SK-N-SH treated with all-trans-retinoic acid at 6 μM for 48 hours (cell line): Measurements from ENCODE around the gene ZBTB7C.

Experiments used
- ATAC-seq: fragments of 200-7000 bp; cut with Tn5 transposase; 3 replicates; pipeline ENCODE4 v1.9.1; 2020; ENCODE audit warnings: mild to moderate bottlenecking, moderate library complexity
- ARNTL ChIP-seq: fragments of 450-650 bp; formaldehyde crosslinking; IDR thresholded peaks from 2 replicates; pipeline ENCODE4 v1.5.0; 2020; ENCODE audit warnings: low read depth, mild to moderate bottlenecking, moderate library complexity, borderline replicate concordance
- BACH2 ChIP-seq: fragments of 250-450 bp; sonication (Bioruptor Pico); IDR thresholded peaks from 2 replicates; pipeline ENCODE4 v1.9.0; 2021; ENCODE audit warnings: mild to moderate bottlenecking, borderline replicate concordance
- CSDC2 ChIP-seq: fragments of 250-450 bp; sonication (Bioruptor Pico); IDR thresholded peaks from 2 replicates; pipeline ENCODE4 v1.5.0; 2020; ENCODE audit warnings: mild to moderate bottlenecking, moderate library complexity
- ESRRG ChIP-seq: fragments of 250-450 bp; sonication (Bioruptor Pico); IDR thresholded peaks from 2 replicates; pipeline ENCODE4 v1.6.1; 2021; ENCODE audit warnings: mild to moderate bottlenecking
- GLIS3 ChIP-seq: fragments of 250-450 bp; sonication (Bioruptor Pico); IDR thresholded peaks from 2 replicates; pipeline ENCODE4 v1.5.0; 2020; ENCODE audit warnings: mild to moderate bottlenecking, moderate library complexity
- ISL1 ChIP-seq: fragments of 250-450 bp; sonication (Bioruptor Pico); IDR thresholded peaks from 2 replicates; pipeline ENCODE4 v2.1.2; 2022; ENCODE audit warnings: mild to moderate bottlenecking, moderate library complexity
- OSR1 ChIP-seq: fragments of 250-450 bp; sonication (Bioruptor Pico); IDR thresholded peaks from 2 replicates; pipeline ENCODE4 v1.8.0; 2022; ENCODE audit warnings: moderate library complexity, mild to moderate bottlenecking, inconsistent platforms
- POU6F1 ChIP-seq: fragments of 250-450 bp; sonication (Bioruptor Pico); IDR thresholded peaks from 2 replicates; pipeline ENCODE4 v1.8.0; 2021; ENCODE audit warnings: low read depth, mild to moderate bottlenecking, moderate library complexity, borderline replicate concordance
- PPARA ChIP-seq: fragments of 250-450 bp; sonication (Bioruptor Pico); IDR thresholded peaks from 2 replicates; pipeline ENCODE4 v1.5.0; 2020; ENCODE audit warnings: mild to moderate bottlenecking, borderline replicate concordance
- RARB ChIP-seq: fragments of 250-450 bp; sonication (Bioruptor Pico); IDR thresholded peaks from 2 replicates; pipeline ENCODE4 v1.8.0; 2021; ENCODE audit warnings: mild to moderate bottlenecking, moderate library complexity
- SNAI2 ChIP-seq: fragments of 250-450 bp; sonication (Bioruptor Pico); IDR thresholded peaks from 2 replicates; pipeline ENCODE4 v1.5.0; 2020; ENCODE audit warnings: mild to moderate bottlenecking, moderate library complexity
- TCF4 ChIP-seq: fragments of 250-450 bp; sonication (Bioruptor Pico); IDR thresholded peaks from 2 replicates; pipeline ENCODE4 v1.8.0; 2021; ENCODE audit warnings: mild to moderate bottlenecking, moderate library complexity, borderline replicate concordance
- TOX ChIP-seq: fragments of 250-450 bp; sonication (Bioruptor Pico); IDR thresholded peaks from 2 replicates; pipeline ENCODE4 v1.8.0; 2021; ENCODE audit warnings: mild to moderate bottlenecking, moderate library complexity, borderline replicate concordance
- ZC3H10 ChIP-seq: fragments of 250-450 bp; sonication (Bioruptor Pico); IDR thresholded peaks from 2 replicates; pipeline ENCODE4 v1.5.1; 2021; ENCODE audit warnings: mild to moderate bottlenecking, moderate library complexity
- ZFP3 ChIP-seq: fragments of 250-450 bp; sonication (Bioruptor Pico); IDR thresholded peaks from 2 replicates; pipeline ENCODE4 v1.5.0; 2020; ENCODE audit warnings: mild to moderate bottlenecking, moderate library complexity
- ZFP30 ChIP-seq: fragments of 450-650 bp; formaldehyde crosslinking; IDR thresholded peaks from 2 replicates; pipeline ENCODE4 v1.5.0; 2022; ENCODE audit warnings: mild to moderate bottlenecking, moderate library complexity
- ZNF565 ChIP-seq: fragments of 450-650 bp; formaldehyde crosslinking; conservative IDR thresholded peaks from 2 replicates; pipeline ENCODE4 v1.5.0; 2020; ENCODE audit warnings: low read depth, mild to moderate bottlenecking, moderate library complexity
- ZNF70 ChIP-seq: fragments of 450-650 bp; formaldehyde crosslinking; IDR thresholded peaks from 2 replicates; pipeline ENCODE4 v1.5.0; 2020; ENCODE audit warnings: mild to moderate bottlenecking, moderate library complexity
- ZNF8 ChIP-seq: fragments of 450-650 bp; formaldehyde crosslinking; IDR thresholded peaks from 2 replicates; pipeline ENCODE4 v1.5.0; 2020; ENCODE audit warnings: mild to moderate bottlenecking, moderate library complexity
- TF ChIP-seq, protein P1 (sequence below): fragments of 250-450 bp; sonication (Bioruptor Pico); IDR thresholded peaks from 2 replicates; pipeline ENCODE4 v1.5.0; 2020; ENCODE audit warnings: mild to moderate bottlenecking, moderate library complexity
- TF ChIP-seq, protein P2 (sequence below): fragments of 250-450 bp; sonication (Bioruptor Pico); IDR thresholded peaks from 2 replicates; pipeline ENCODE4 v1.5.1; 2021; ENCODE audit warnings: mild to moderate bottlenecking, moderate library complexity
- TF ChIP-seq, protein P3 (sequence below): fragments of 250-450 bp; sonication (Bioruptor Pico); IDR thresholded peaks from 2 replicates; pipeline ENCODE4 v1.8.0; 2020; ENCODE audit warnings: mild to moderate bottlenecking, moderate library complexity, borderline replicate concordance

The ZBTB7C gene

DNA sequence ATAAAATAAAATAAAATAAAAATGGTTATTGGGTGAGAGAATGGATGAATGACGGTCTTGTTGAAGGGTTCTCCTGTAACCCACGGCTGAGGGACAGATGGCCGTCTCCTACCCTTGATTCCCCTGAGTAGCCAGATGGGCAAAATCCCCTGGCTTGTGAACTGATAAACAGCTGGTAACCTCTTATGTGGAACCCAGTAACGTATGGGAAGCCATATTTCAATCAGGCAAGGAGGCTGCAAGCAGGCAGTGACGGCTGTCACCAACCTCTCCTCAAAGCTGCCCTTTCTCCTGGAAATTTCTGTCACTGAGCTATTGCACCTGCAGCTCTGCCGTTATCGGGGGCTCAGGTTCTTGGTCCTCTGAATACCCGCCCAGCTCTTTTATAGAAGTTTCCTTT, 313.5 kb downstream of the ZBTB7C start:
- TF ChIP-seq TCF4, result no peak
- TF ChIP-seq, protein P1, sequence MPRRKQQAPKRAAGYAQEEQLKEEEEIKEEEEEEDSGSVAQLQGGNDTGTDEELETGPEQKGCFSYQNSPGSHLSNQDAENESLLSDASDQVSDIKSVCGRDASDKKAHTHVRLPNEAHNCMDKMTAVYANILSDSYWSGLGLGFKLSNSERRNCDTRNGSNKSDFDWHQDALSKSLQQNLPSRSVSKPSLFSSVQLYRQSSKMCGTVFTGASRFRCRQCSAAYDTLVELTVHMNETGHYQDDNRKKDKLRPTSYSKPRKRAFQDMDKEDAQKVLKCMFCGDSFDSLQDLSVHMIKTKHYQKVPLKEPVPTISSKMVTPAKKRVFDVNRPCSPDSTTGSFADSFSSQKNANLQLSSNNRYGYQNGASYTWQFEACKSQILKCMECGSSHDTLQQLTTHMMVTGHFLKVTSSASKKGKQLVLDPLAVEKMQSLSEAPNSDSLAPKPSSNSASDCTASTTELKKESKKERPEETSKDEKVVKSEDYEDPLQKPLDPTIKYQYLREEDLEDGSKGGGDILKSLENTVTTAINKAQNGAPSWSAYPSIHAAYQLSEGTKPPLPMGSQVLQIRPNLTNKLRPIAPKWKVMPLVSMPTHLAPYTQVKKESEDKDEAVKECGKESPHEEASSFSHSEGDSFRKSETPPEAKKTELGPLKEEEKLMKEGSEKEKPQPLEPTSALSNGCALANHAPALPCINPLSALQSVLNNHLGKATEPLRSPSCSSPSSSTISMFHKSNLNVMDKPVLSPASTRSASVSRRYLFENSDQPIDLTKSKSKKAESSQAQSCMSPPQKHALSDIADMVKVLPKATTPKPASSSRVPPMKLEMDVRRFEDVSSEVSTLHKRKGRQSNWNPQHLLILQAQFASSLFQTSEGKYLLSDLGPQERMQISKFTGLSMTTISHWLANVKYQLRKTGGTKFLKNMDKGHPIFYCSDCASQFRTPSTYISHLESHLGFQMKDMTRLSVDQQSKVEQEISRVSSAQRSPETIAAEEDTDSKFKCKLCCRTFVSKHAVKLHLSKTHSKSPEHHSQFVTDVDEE (CRISPR knock-in tag), result no peak
- no peak for TF ChIP-seq ARNTL (CRISPR knock-in tag)
- TF ChIP-seq, protein P2, sequence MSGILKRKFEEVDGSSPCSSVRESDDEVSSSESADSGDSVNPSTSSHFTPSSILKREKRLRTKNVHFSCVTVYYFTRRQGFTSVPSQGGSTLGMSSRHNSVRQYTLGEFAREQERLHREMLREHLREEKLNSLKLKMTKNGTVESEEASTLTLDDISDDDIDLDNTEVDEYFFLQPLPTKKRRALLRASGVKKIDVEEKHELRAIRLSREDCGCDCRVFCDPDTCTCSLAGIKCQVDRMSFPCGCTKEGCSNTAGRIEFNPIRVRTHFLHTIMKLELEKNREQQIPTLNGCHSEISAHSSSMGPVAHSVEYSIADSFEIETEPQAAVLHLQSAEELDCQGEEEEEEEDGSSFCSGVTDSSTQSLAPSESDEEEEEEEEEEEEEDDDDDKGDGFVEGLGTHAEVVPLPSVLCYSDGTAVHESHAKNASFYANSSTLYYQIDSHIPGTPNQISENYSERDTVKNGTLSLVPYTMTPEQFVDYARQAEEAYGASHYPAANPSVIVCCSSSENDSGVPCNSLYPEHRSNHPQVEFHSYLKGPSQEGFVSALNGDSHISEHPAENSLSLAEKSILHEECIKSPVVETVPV, result no peak
- TF ChIP-seq ZFP3 (CRISPR knock-in tag), result no peak
- no peak for TF ChIP-seq GLIS3
- no peak for TF ChIP-seq PPARA (CRISPR knock-in tag)
- TF ChIP-seq CSDC2 (CRISPR knock-in tag), result no peak
- no peak for TF ChIP-seq ISL1 (CRISPR knock-in tag)
- TF ChIP-seq ZC3H10 (CRISPR knock-in tag), result no peak
- TF ChIP-seq ESRRG (CRISPR knock-in tag), result no peak
- TF ChIP-seq, all 23 proteins: peak for 0
- ATAC-seq, result no peak

- TF ChIP-seq OSR1 (CRISPR knock-in tag) (no peak), ISL1 (CRISPR knock-in tag) (no peak), RARB (CRISPR knock-in tag) (no peak), ZNF70 (no peak), ZFP3 (CRISPR knock-in tag) (no peak), TCF4 (no peak), ZFP30 (CRISPR knock-in tag) (no peak), ZNF8 (no peak), SNAI2 (CRISPR knock-in tag) (no peak), ZNF565 (CRISPR knock-in tag) (no peak), GLIS3 (no peak)
- TF ChIP-seq, protein P1 (CRISPR knock-in tag), result no peak
- ATAC-seq, result no peak
Measured at GRCh38 chr18:48093104-48093503, 316.1 kb downstream of the ZBTB7C start.

GRCh38 chr18:48091869-48092497, 317.2 kb downstream of the ZBTB7C start:
- ATAC-seq, result no peak
- TF ChIP-seq RARB (CRISPR knock-in tag), result no peak
- TF ChIP-seq, protein P2, result no peak
- TF ChIP-seq ISL1 (CRISPR knock-in tag), result no peak
- TF ChIP-seq GLIS3, result no peak
- TF ChIP-seq, protein P3, sequence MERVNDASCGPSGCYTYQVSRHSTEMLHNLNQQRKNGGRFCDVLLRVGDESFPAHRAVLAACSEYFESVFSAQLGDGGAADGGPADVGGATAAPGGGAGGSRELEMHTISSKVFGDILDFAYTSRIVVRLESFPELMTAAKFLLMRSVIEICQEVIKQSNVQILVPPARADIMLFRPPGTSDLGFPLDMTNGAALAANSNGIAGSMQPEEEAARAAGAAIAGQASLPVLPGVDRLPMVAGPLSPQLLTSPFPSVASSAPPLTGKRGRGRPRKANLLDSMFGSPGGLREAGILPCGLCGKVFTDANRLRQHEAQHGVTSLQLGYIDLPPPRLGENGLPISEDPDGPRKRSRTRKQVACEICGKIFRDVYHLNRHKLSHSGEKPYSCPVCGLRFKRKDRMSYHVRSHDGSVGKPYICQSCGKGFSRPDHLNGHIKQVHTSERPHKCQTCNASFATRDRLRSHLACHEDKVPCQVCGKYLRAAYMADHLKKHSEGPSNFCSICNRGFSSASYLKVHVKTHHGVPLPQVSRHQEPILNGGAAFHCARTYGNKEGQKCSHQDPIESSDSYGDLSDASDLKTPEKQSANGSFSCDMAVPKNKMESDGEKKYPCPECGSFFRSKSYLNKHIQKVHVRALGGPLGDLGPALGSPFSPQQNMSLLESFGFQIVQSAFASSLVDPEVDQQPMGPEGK (CRISPR knock-in tag), result no peak
- TF ChIP-seq ZFP3 (CRISPR knock-in tag), result no peak
- no peak for TF ChIP-seq TCF4
- TF ChIP-seq TOX (CRISPR knock-in tag), result no peak
- no peak for TF ChIP-seq ARNTL (CRISPR knock-in tag)
- no peak for TF ChIP-seq POU6F1
- no peak for TF ChIP-seq BACH2 (CRISPR knock-in tag)
- no peak for TF ChIP-seq ZNF8
- no peak for TF ChIP-seq OSR1 (CRISPR knock-in tag)
- TF ChIP-seq PPARA (CRISPR knock-in tag), result no peak
- no peak for TF ChIP-seq ZC3H10 (CRISPR knock-in tag)
